ENCODE data around the gene SMAD6. TPM values are rescaled to one million over a fixed set of nuclear protein-coding genes. Genes with fewer than 3 reads are reported as not detected.

SMAD6 gene
- total RNA-seq, 4 donors from 2014 or later = 2.9 to 7.0 (median 6.9) TPM

- Histone ChIP-seq H3K4me1 (no peaks in the 10 kb centered on the region), H3K9me3 (no peaks in the 10 kb centered on the region), H3K27me3 (no peaks in the 10 kb centered on the region), H3K36me3 (no peaks in the 10 kb centered on the region), H3K4me3 (no peak overlapping the region), H3K27ac (no peak overlapping the region)
- TF ChIP-seq EP300 (IDR thresholded peaks at IDR 0.05) = no peak
- TF ChIP-seq POLR2AphosphoS5 (IDR thresholded peaks at IDR 0.05) = no peak
- no peak for TF ChIP-seq CTCF (IDR thresholded peaks at IDR 0.05)
- no peak for TF ChIP-seq POLR2A (IDR thresholded peaks at IDR 0.05)
- DNase-seq (ENCODE audit: low spot score in 2 of 2) = no peak
Measured at GRCh38 chr15:66691727-66692126, 10.3 kb upstream of the SMAD6 start.

DNA sequence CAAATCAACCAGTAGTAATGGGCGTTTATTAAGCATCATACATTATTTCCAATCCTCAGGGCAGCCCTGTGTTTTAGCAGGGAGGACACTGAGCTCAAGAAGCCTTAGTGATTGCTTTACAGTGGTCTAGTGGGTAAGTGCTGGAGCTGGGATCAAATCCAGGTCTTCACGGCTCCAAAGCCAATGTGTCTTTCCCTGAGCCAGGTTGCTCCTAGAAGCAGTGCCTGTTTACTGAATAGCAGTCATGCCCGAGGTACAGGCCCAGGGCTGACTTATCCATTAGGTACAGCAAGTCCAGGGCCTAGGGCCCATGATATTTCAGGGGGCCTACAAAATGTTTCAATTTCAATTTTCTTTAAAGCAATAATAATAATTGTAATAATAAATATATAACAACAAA is 9.6 kb upstream of the SMAD6 start:
- H3K27me3 ChIP-seq = no peaks in the 10 kb centered on the region
- H3K4me1 ChIP-seq = no peaks in the 10 kb centered on the region
- TF ChIP-seq EP300 (IDR thresholded peaks at IDR 0.05) = no peak
- no peak for TF ChIP-seq CTCF (IDR thresholded peaks at IDR 0.05)
- no peak for TF ChIP-seq POLR2AphosphoS5 (IDR thresholded peaks at IDR 0.05)
- no peak for TF ChIP-seq POLR2A (IDR thresholded peaks at IDR 0.05)
- no peaks in the 10 kb centered on the region for H3K9me3 ChIP-seq
- WGBS = 63% methylated on average over 3 of the region's 3 CpGs
- DNase-seq (ENCODE audit: low spot score in 2 of 2) = no peak
- no peaks in the 10 kb centered on the region for H3K36me3 ChIP-seq
- no peak overlapping the region for H3K4me3 ChIP-seq
- H3K27ac ChIP-seq = no peak overlapping the region

GRCh38 chr15:66692808-66693596 is 9.0 kb upstream of the SMAD6 start:
- no peaks in the 10 kb centered on the region for H3K4me1 ChIP-seq
- no peak overlapping the region for H3K27ac ChIP-seq
- H3K36me3 ChIP-seq = no peaks in the 10 kb centered on the region
- H3K27me3 ChIP-seq = no peaks in the 10 kb centered on the region
- TF ChIP-seq CTCF (IDR thresholded peaks at IDR 0.05) = no peak
- TF ChIP-seq POLR2A (IDR thresholded peaks at IDR 0.05) = no peak
- TF ChIP-seq POLR2AphosphoS5 (IDR thresholded peaks at IDR 0.05) = no peak
- no peak for TF ChIP-seq EP300 (IDR thresholded peaks at IDR 0.05)
- 68% methylated on average over 6 of the region's 6 CpGs for WGBS
- DNase-seq (ENCODE audit: low spot score in 2 of 2) = no peak
- H3K4me3 ChIP-seq = no peak overlapping the region
- no peaks in the 10 kb centered on the region for H3K9me3 ChIP-seq

DNA sequence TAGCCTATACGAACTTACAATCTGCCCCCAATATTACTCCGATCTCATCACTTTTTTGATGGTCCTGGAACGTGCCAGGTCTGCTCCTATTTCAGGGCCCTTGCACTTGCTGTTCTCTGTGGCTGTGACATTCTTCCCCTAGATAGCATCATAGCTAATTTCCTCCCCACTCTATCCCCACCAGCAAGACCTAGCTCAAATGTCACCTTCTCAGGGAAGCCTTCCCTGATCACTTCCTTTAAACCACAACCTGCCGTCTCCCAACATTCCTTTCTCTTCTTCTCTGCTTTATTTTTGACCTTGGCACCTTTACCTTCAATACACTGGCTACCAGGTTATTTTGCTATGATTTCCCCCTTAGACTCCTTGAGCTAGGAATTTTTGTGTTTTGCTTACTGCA is 5.3 kb upstream of the SMAD6 start:
- no peak overlapping the region for H3K4me3 ChIP-seq
- H3K27me3 ChIP-seq = no peaks in the 10 kb centered on the region
- peaks cover 17% of the 10 kb centered on the region for H3K4me1 ChIP-seq
- H3K27ac ChIP-seq = no peak overlapping the region
- TF ChIP-seq EP300 (IDR thresholded peaks at IDR 0.05) = no peak
- DNase-seq (ENCODE audit: low spot score in 2 of 2) = no peak
- H3K9me3 ChIP-seq = no peaks in the 10 kb centered on the region
- WGBS = 84% methylated on average over 4 of the region's 4 CpGs
- no peaks in the 10 kb centered on the region for H3K36me3 ChIP-seq

- no peaks in the 10 kb centered on the region for H3K36me3 ChIP-seq
- H3K4me3 ChIP-seq = no peak overlapping the region
- peaks cover 30% of the 10 kb centered on the region for H3K4me1 ChIP-seq
- no peaks in the 10 kb centered on the region for H3K9me3 ChIP-seq
- H3K27ac ChIP-seq = no peak overlapping the region
- H3K27me3 ChIP-seq = peaks cover 8% of the 10 kb centered on the region
- TF ChIP-seq POLR2AphosphoS5 (IDR thresholded peaks at IDR 0.05) (no peak), POLR2A (IDR thresholded peaks at IDR 0.05) (no peak), EP300 (IDR thresholded peaks at IDR 0.05) (no peak), CTCF (IDR thresholded peaks at IDR 0.05) (peak in 1 of 2 donors; percentile 72)
- DNase-seq (ENCODE audit: low spot score in 2 of 2) = no peak
- WGBS = 42% methylated on average over 6 of the region's 6 CpGs
Measured at GRCh38 chr15:66698318-66698961, 3.6 kb upstream of the SMAD6 start.
